ENCODE results near the gene FN1.

DNA sequence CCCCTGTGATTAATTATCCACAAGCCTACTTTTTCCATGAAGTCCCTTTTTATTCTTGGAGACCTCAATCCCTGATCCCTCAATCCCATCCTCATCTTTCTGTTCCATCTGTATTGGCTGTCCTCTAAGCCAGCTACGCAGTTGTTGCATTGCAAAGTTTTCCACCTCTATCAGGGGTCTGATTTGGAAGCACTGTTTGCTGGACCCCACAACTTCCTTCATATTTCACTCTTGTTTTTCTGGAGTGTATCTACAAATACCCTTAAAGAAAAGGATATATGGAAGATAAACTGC is 22.4 kb downstream of the FN1 start:
- TF ChIP-seq, protein P1, sequence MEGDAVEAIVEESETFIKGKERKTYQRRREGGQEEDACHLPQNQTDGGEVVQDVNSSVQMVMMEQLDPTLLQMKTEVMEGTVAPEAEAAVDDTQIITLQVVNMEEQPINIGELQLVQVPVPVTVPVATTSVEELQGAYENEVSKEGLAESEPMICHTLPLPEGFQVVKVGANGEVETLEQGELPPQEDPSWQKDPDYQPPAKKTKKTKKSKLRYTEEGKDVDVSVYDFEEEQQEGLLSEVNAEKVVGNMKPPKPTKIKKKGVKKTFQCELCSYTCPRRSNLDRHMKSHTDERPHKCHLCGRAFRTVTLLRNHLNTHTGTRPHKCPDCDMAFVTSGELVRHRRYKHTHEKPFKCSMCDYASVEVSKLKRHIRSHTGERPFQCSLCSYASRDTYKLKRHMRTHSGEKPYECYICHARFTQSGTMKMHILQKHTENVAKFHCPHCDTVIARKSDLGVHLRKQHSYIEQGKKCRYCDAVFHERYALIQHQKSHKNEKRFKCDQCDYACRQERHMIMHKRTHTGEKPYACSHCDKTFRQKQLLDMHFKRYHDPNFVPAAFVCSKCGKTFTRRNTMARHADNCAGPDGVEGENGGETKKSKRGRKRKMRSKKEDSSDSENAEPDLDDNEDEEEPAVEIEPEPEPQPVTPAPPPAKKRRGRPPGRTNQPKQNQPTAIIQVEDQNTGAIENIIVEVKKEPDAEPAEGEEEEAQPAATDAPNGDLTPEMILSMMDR (IDR thresholded peaks at IDR 0.05), result no peak
- no peak for TF ChIP-seq POLR2A (IDR thresholded peaks at IDR 0.05)

Data from breast epithelium (tissue), 3 donors.